ENCODE results near the gene ALK. TPM values are rescaled to one million over a fixed set of nuclear protein-coding genes. Genes with fewer than 3 reads are reported as not detected.

ALK gene
- total and polyA plus RNA-seq, 2 donors (not counting 1 experiment from before 2014, with no cell fraction given), result not detected

DNA sequence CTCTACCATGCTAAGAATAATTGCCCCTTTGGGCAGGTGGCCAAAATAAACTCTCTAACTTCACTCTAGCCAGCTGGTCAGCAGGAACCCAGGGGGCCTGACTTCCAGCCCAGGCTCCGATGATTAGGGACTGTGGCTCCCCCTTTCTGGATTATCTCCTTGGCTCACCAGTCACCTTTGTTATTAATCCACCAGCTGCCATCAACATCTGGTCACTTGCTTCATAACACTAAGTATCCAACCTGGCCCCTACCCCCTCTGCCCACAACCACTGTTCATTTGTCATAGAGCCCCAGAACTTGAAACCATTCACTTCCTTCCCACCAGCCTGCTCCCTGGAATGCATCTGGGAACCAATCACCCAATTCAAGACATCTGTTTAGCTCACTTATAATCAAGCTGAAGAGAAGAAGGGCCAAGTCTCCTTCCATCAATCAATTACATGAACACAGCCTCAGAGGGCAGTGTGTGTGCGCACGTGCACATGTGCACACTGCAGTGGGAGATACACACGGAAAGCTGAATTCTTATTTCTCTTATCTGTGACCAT lies 215.1 kb downstream of the ALK start:
- POLR2A ChIA-PET, result no interaction called here
- DNase-seq, result no peak
- WGBS (ENCODE audit: insufficient coverage), result 86% methylated on average over 1 of the region's 4 CpGs

DNA sequence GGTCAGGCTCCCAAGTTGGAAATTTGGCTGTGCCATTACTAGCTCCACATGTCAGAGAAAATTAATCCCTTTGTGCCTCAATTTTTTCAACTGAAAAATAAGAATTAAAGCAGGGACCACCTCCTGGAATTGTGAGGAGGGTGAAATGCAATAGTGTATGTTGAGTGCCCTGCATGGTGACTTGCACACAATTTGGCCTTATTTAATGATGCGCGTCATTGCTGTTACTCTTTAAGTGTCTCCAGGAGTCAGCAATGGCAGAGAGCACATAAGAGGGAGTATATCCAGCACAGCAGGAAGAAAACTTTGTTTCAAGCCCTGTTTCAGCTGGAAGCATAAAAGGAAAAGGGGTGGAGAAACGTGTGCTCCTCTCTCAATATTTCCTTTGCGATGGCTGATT lies 215.8 kb downstream of the ALK start:
- intact Hi-C loops (cut with micrococcal nuclease), result no loop called here
- 92% methylated on average over 4 of the region's 4 CpGs for WGBS (ENCODE audit: insufficient coverage)

More for the DNA sequence above, 215.1 kb downstream of the ALK start:
- H3K4me3 Mint-ChIP-seq, result no peak overlapping the region
- no peak overlapping the region for H3K4me2 ChIP-seq (replicated peaks; ENCODE audit: low read depth, low read length, poor library complexity, severe bottlenecking)
- H3K9ac ChIP-seq (ENCODE audit: low read length), result no peak overlapping the region
- H3K4me3 ChIP-seq (ENCODE audit: control extremely low read depth in 1 of 5, extremely low read depth in 1 of 5, insufficient read depth in 1 of 5, low read depth in 2 of 5, low read length in 4 of 5), result no peak overlapping the region
- no peaks in the 10 kb centered on the region for H3K36me3 ChIP-seq (replicated peaks in 1 of 2; ENCODE audit: control extremely low read depth in 1 of 2, control insufficient read depth in 1 of 2, extremely low read depth in 1 of 2, insufficient read depth in 2 of 2, low read length in 1 of 2)
- no peaks in the 10 kb centered on the region for H3K79me2 ChIP-seq (ENCODE audit: control insufficient read depth, insufficient read depth, low read length)
- H3K27me3 Mint-ChIP-seq, result peaks cover 6% of the 10 kb centered on the region
- H3K9me3 ChIP-seq (ENCODE audit: control extremely low read depth in 1 of 3, control insufficient read depth in 2 of 3, insufficient read depth in 1 of 3, low read length in 2 of 3), result no peaks in the 10 kb centered on the region
- H3K27ac ChIP-seq (ENCODE audit: low read length in 2 of 2), result no peak overlapping the region
- CTCF ChIA-PET, result no interaction called here
- TF ChIP-seq, protein P1, sequence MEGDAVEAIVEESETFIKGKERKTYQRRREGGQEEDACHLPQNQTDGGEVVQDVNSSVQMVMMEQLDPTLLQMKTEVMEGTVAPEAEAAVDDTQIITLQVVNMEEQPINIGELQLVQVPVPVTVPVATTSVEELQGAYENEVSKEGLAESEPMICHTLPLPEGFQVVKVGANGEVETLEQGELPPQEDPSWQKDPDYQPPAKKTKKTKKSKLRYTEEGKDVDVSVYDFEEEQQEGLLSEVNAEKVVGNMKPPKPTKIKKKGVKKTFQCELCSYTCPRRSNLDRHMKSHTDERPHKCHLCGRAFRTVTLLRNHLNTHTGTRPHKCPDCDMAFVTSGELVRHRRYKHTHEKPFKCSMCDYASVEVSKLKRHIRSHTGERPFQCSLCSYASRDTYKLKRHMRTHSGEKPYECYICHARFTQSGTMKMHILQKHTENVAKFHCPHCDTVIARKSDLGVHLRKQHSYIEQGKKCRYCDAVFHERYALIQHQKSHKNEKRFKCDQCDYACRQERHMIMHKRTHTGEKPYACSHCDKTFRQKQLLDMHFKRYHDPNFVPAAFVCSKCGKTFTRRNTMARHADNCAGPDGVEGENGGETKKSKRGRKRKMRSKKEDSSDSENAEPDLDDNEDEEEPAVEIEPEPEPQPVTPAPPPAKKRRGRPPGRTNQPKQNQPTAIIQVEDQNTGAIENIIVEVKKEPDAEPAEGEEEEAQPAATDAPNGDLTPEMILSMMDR (IDR thresholded peaks at IDR 0.05), result no peak
- TF ChIP-seq EZH2 (IDR thresholded peaks at IDR 0.05; ENCODE audit: borderline replicate concordance, insufficient read depth, low read depth, low read length, poor library complexity, severe bottlenecking), result no peak
- H3K9me3 Mint-ChIP-seq (ENCODE audit: insufficient read depth), result no peaks in the 10 kb centered on the region
- intact Hi-C loops (cut with micrococcal nuclease), result no loop called here
- H3K4me1 Mint-ChIP-seq, result no peaks in the 10 kb centered on the region
- H2AFZ ChIP-seq (ENCODE audit: insufficient read depth, low read depth, low read length, poor library complexity, severe bottlenecking), result no peak overlapping the region
- H3K27ac Mint-ChIP-seq, result no peak overlapping the region
- no peaks in the 10 kb centered on the region for H4K20me1 ChIP-seq (ENCODE audit: control insufficient read depth, insufficient read depth, low read length, poor library complexity, severe bottlenecking)
- H3K27me3 ChIP-seq (replicated peaks in 1 of 4; ENCODE audit: control extremely low read depth in 1 of 4, control insufficient read depth in 3 of 4, insufficient read depth in 4 of 4, low read length in 3 of 4), result no peaks in the 10 kb centered on the region
- no peak for ATAC-seq (ENCODE audit: low read depth)
- H3K4me1 ChIP-seq (ENCODE audit: control insufficient read depth in 2 of 2, insufficient read depth in 2 of 2, low read length in 2 of 2), result no peaks in the 10 kb centered on the region

More for the DNA sequence above, 215.8 kb downstream of the ALK start:
- H3K9me3 Mint-ChIP-seq (ENCODE audit: insufficient read depth), result no peaks in the 10 kb centered on the region
- Histone ChIP-seq H2AFZ (ENCODE audit: insufficient read depth, low read depth, low read length, poor library complexity, severe bottlenecking) (no peak overlapping the region), H3K9me3 (ENCODE audit: control extremely low read depth in 1 of 3, control insufficient read depth in 2 of 3, insufficient read depth in 1 of 3, low read length in 2 of 3) (no peaks in the 10 kb centered on the region), H4K20me1 (ENCODE audit: control insufficient read depth, insufficient read depth, low read length, poor library complexity, severe bottlenecking) (no peaks in the 10 kb centered on the region), H3K27ac (ENCODE audit: low read length in 2 of 2) (no peak overlapping the region), H3K79me2 (ENCODE audit: control insufficient read depth, insufficient read depth, low read length) (no peaks in the 10 kb centered on the region), H3K27me3 (replicated peaks in 1 of 4; ENCODE audit: control extremely low read depth in 1 of 4, control insufficient read depth in 3 of 4, insufficient read depth in 4 of 4, low read length in 3 of 4) (no peaks in the 10 kb centered on the region), H3K36me3 (replicated peaks in 1 of 2; ENCODE audit: control extremely low read depth in 1 of 2, control insufficient read depth in 1 of 2, extremely low read depth in 1 of 2, insufficient read depth in 2 of 2, low read length in 1 of 2) (no peaks in the 10 kb centered on the region), H3K9ac (ENCODE audit: low read length) (no peak overlapping the region), H3K4me2 (replicated peaks; ENCODE audit: low read depth, low read length, poor library complexity, severe bottlenecking) (no peak overlapping the region), H3K4me1 (ENCODE audit: control insufficient read depth in 2 of 2, insufficient read depth in 2 of 2, low read length in 2 of 2) (no peaks in the 10 kb centered on the region), H3K4me3 (ENCODE audit: control extremely low read depth in 1 of 5, extremely low read depth in 1 of 5, insufficient read depth in 1 of 5, low read depth in 2 of 5, low read length in 4 of 5) (no peak overlapping the region)
- no peak for ATAC-seq (ENCODE audit: low read depth)
- no peak overlapping the region for H3K27ac Mint-ChIP-seq
- no peak overlapping the region for H3K4me3 Mint-ChIP-seq
- no peaks in the 10 kb centered on the region for H3K4me1 Mint-ChIP-seq
- CTCF ChIA-PET, result no interaction called here
- H3K27me3 Mint-ChIP-seq, result peaks cover 6% of the 10 kb centered on the region
- no peak for TF ChIP-seq EZH2 (IDR thresholded peaks at IDR 0.05; ENCODE audit: borderline replicate concordance, insufficient read depth, low read depth, low read length, poor library complexity, severe bottlenecking)
- TF ChIP-seq, protein P1 (IDR thresholded peaks at IDR 0.05), result no peak
- POLR2A ChIA-PET, result no interaction called here
- DNase-seq, result no peak
